ENCODE results near the gene PLXNA4.

DNA sequence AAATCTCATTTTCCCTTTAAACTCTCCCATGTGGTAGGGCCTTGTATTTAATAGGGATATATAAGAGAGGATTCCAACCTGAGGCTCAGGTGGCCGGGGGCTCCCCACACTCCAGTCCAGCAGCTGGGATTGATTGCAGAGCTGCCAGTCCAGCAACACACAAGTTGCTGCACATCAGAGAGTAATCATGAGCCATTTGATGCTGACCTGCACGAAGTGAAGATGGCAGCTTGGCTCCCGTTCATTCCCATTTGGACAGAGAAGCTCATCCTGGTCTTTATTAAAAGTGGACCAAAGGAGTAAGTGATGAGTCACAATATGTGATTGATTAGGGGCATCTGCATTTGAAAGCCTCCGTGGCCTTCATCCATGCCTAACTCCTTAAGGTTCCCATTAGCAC, 202.4 kb downstream of the PLXNA4 start:
- TF ChIP-seq ZNF302 (CRISPR knock-in tag; IDR thresholded peaks at IDR 0.05) (no peak), HDAC2 (IDR thresholded peaks at IDR 0.05) (no peak), POLR2A (IDR thresholded peaks at IDR 0.05; ENCODE audit: low read length) (no peak), ZFP36 (IDR thresholded peaks at IDR 0.05; ENCODE audit: borderline replicate concordance, partially characterized antibody) (no peak), KDM1A (IDR thresholded peaks at IDR 0.05; ENCODE audit: low read depth) (no peak)
- TF ChIP-seq, protein P1, sequence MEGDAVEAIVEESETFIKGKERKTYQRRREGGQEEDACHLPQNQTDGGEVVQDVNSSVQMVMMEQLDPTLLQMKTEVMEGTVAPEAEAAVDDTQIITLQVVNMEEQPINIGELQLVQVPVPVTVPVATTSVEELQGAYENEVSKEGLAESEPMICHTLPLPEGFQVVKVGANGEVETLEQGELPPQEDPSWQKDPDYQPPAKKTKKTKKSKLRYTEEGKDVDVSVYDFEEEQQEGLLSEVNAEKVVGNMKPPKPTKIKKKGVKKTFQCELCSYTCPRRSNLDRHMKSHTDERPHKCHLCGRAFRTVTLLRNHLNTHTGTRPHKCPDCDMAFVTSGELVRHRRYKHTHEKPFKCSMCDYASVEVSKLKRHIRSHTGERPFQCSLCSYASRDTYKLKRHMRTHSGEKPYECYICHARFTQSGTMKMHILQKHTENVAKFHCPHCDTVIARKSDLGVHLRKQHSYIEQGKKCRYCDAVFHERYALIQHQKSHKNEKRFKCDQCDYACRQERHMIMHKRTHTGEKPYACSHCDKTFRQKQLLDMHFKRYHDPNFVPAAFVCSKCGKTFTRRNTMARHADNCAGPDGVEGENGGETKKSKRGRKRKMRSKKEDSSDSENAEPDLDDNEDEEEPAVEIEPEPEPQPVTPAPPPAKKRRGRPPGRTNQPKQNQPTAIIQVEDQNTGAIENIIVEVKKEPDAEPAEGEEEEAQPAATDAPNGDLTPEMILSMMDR (IDR thresholded peaks at IDR 0.05): no peak
- TF ChIP-seq, protein P2, sequence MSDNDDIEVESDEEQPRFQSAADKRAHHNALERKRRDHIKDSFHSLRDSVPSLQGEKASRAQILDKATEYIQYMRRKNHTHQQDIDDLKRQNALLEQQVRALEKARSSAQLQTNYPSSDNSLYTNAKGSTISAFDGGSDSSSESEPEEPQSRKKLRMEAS (IDR thresholded peaks at IDR 0.05): no peak
- TF ChIP-seq, protein P3, sequence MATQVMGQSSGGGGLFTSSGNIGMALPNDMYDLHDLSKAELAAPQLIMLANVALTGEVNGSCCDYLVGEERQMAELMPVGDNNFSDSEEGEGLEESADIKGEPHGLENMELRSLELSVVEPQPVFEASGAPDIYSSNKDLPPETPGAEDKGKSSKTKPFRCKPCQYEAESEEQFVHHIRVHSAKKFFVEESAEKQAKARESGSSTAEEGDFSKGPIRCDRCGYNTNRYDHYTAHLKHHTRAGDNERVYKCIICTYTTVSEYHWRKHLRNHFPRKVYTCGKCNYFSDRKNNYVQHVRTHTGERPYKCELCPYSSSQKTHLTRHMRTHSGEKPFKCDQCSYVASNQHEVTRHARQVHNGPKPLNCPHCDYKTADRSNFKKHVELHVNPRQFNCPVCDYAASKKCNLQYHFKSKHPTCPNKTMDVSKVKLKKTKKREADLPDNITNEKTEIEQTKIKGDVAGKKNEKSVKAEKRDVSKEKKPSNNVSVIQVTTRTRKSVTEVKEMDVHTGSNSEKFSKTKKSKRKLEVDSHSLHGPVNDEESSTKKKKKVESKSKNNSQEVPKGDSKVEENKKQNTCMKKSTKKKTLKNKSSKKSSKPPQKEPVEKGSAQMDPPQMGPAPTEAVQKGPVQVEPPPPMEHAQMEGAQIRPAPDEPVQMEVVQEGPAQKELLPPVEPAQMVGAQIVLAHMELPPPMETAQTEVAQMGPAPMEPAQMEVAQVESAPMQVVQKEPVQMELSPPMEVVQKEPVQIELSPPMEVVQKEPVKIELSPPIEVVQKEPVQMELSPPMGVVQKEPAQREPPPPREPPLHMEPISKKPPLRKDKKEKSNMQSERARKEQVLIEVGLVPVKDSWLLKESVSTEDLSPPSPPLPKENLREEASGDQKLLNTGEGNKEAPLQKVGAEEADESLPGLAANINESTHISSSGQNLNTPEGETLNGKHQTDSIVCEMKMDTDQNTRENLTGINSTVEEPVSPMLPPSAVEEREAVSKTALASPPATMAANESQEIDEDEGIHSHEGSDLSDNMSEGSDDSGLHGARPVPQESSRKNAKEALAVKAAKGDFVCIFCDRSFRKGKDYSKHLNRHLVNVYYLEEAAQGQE (IDR thresholded peaks at IDR 0.05): no peak

Measured in A549 (cell line).